HCT116 (cell line): Measurements from ENCODE around the gene MTUS2. TPM values are rescaled to one million over a fixed set of nuclear protein-coding genes. Genes with fewer than 3 reads are reported as not detected.

Source experiments
- ATAC-seq: fragments of 200-7000 bp; cut with Tn5 transposase; 2 replicates; pipeline ENCODE4 v1.9.1; 2020; ENCODE audit warnings: mild to moderate bottlenecking, moderate library complexity
- BruUV-seq: library from RNA; stranded (reverse); fragments of 400-500 nt; replicated peaks from 2 replicates; lab custom pipeline; 2021; lab: Mats Ljungman, UMichigan
- CTCF ChIA-PET: fragments of 300-600 bp; sonication (Branson Sonifier 250); formaldehyde crosslinking; loops from one replicate; lab custom pipeline; 2021; ENCODE audit warnings: antibody characterized with exemption; lab: Charles Lee
- POLR2A ChIA-PET: fragments of 300-600, 350-600 bp; sonication (Branson Sonifier 250); formaldehyde crosslinking; loops from one replicate; lab custom pipeline; 2021; ENCODE audit warnings: antibody characterized with exemption; lab: Charles Lee
- RAD21 ChIA-PET, 2 experiments: fragments of 300-600 bp; sonication (Branson Sonifier 250); formaldehyde crosslinking; loops; one replicate each; lab custom pipeline; 2023; ENCODE audit warnings: low total read pairs in 2 of 2; ENCODE audit not compliant: uncharacterized antibody in 2 of 2, unreplicated experiment in 2 of 2, low non-redundant PET in 1 of 2; lab: Charles Lee
- DNase-seq: peaks from one replicate; pipeline ENCODE4 v3.0.0-alpha.2; 2010; ENCODE audit warnings: low read depth, low spot score
- H2AFZ ChIP-seq: fragments of 200-600 bp; shearing (Covaris generic), sonication (generic); 2 replicates; pipeline ENCODE4 v1.6.1; 2017; ENCODE audit warnings: low read depth, mixed run types, mixed read lengths, antibody characterized with exemption, low read length; ENCODE audit not compliant: poor library complexity, severe bottlenecking
- H3K27ac ChIP-seq: 2 replicates; pipeline ENCODE4 v1.5.1; 2012; ENCODE audit warnings: low read depth, low read length
- H3K27me3 ChIP-seq: fragments of 200-600 bp; sonication (generic); 2 replicates; pipeline ENCODE4 v1.6.1; 2016; ENCODE audit warnings: mixed run types, low read length, mixed read lengths; ENCODE audit not compliant: insufficient read depth
- H3K36me3 ChIP-seq, 2 experiments: fragments of 200-500 bp in 1 of 2; fragments of 200-600 bp in 1 of 2; sonication (Bioruptor generic) in 1 of 2; sonication (generic) in 1 of 2; 2 replicates each; pipeline versions ENCODE4 v1.5.1 to v1.6.1; 2014 to 2016; ENCODE audit warnings: low read length in 2 of 2, inconsistent platforms in 1 of 2, mixed read lengths in 1 of 2, mixed run types in 1 of 2; ENCODE audit not compliant: insufficient read depth in 2 of 2, control insufficient read depth in 1 of 2
- H3K4me1 ChIP-seq, 2 experiments: fragments of 200-600 bp in 1 of 2; sonication (generic) in 1 of 2; 2 replicates each; pipeline versions ENCODE4 v1.5.1 to v1.6.1; 2012 to 2017; ENCODE audit warnings: low read length in 2 of 2, inconsistent platforms in 1 of 2, mild to moderate bottlenecking in 1 of 2, mixed read lengths in 1 of 2, mixed run types in 1 of 2, moderate library complexity in 1 of 2; ENCODE audit not compliant: insufficient read depth in 2 of 2, control insufficient read depth in 1 of 2
- H3K4me2 ChIP-seq: fragments of 200-600 bp; sonication (generic); 2 replicates; pipeline ENCODE4 v1.6.1; 2017; ENCODE audit warnings: mixed run types, low read length, mixed read lengths
- H3K4me3 ChIP-seq, 2 experiments: fragments of 200-600 bp in 1 of 2; sonication (generic) in 1 of 2; replicated peaks in 1 of 2; 2 replicates each; pipeline ENCODE4 v1.5.1; 2011 to 2016; ENCODE audit warnings: low read length in 2 of 2, control low read depth in 1 of 2, low read depth in 1 of 2, mild to moderate bottlenecking in 1 of 2, mixed read lengths in 1 of 2, mixed run types in 1 of 2
- H3K79me2 ChIP-seq: fragments of 200-600 bp; sonication (generic); 2 replicates; pipeline ENCODE4 v1.6.1; 2017; ENCODE audit warnings: mild to moderate bottlenecking, mixed run types, low read length, moderate library complexity, mixed read lengths; ENCODE audit not compliant: insufficient read depth
- H3K9ac ChIP-seq: fragments of 200-600 bp; sonication (generic); 2 replicates; pipeline ENCODE4 v1.6.1; 2016; ENCODE audit warnings: low read length, mixed read lengths
- H3K9me2 ChIP-seq: fragments of 200-600 bp; sonication (generic), shearing (Covaris generic); 2 replicates; pipeline ENCODE4 v1.6.1; 2017; ENCODE audit warnings: mixed run types, mild to moderate bottlenecking, moderate library complexity; ENCODE audit not compliant: insufficient read depth
- H3K9me3 ChIP-seq, 2 experiments: fragments of 200-500 bp in 1 of 2; fragments of 200-600 bp in 1 of 2; sonication (Bioruptor generic) in 1 of 2; sonication (generic) in 1 of 2; 2 replicates each; pipeline ENCODE4 v1.6.1; 2014 to 2017; ENCODE audit warnings: low read length in 2 of 2, mixed read lengths in 2 of 2, inconsistent platforms in 1 of 2, low read depth in 1 of 2, mild to moderate bottlenecking in 1 of 2, mixed run types in 1 of 2, moderate library complexity in 1 of 2; ENCODE audit not compliant: control insufficient read depth in 1 of 2, insufficient read depth in 1 of 2
- H4K20me1 ChIP-seq: fragments of 200-600 bp; sonication (generic), shearing (Covaris generic); 2 replicates; pipeline ENCODE4 v1.6.1; 2017; ENCODE audit warnings: mixed run types, mild to moderate bottlenecking, moderate library complexity; ENCODE audit not compliant: insufficient read depth
- CBX3 ChIP-seq: IDR thresholded peaks from 2 replicates; pipeline ENCODE4 v1.6.1; 2012; ENCODE audit warnings: low read depth
- EGR1 ChIP-seq: IDR thresholded peaks from 2 replicates; pipeline ENCODE4 v1.6.1; 2012; ENCODE audit warnings: low read depth
- ELF1 ChIP-seq: IDR thresholded peaks from 2 replicates; pipeline ENCODE4 v1.6.1; 2012; ENCODE audit warnings: low read depth, borderline replicate concordance
- POLR2A ChIP-seq: IDR thresholded peaks from 2 replicates; pipeline ENCODE4 v1.7.0; 2011; ENCODE audit warnings: borderline replicate concordance; ENCODE audit not compliant: insufficient read depth, insufficient read length; ENCODE audit errors: extremely low read depth
- RAD21 ChIP-seq: IDR thresholded peaks from 2 replicates; pipeline ENCODE4 v1.6.1; 2012; ENCODE audit warnings: low read depth, mild to moderate bottlenecking
- SIN3A ChIP-seq: IDR thresholded peaks from 2 replicates; pipeline ENCODE4 v1.6.1; 2012; ENCODE audit warnings: low read depth
- SRF ChIP-seq: IDR thresholded peaks from 2 replicates; pipeline ENCODE4 v1.6.1; 2012; ENCODE audit warnings: low read depth
- TCF7L2 ChIP-seq: IDR thresholded peaks from 2 replicates; pipeline ENCODE4 v1.7.0; 2011; ENCODE audit warnings: borderline replicate concordance, inconsistent platforms; ENCODE audit not compliant: insufficient read depth, insufficient read length; ENCODE audit errors: extremely low read depth
- ZFX ChIP-seq: fragments of 450-650 bp; IDR thresholded peaks from 2 replicates; pipeline ENCODE4 v1.6.1; 2017
- intact Hi-C: fragments of 100-400 bp; cut with micrococcal nuclease; formaldehyde crosslinking; loops from 2 replicates; pipeline ENCODE4 v1.10.0; 2022
- total RNA-seq: library from RNA; stranded (reverse); gene quantifications from one replicate; pipeline ENCODE4 v1.2.1, GENCODE V29; 2021; ENCODE audit not compliant: unreplicated experiment
- TF ChIP-seq, protein P1 (sequence below): IDR thresholded peaks from 2 replicates; pipeline ENCODE4 v1.6.1; 2012; ENCODE audit warnings: low read depth
- TF ChIP-seq, protein P2 (sequence below): IDR thresholded peaks from 2 replicates; pipeline ENCODE4 v1.6.1; 2011; ENCODE audit warnings: mild to moderate bottlenecking, low read length, moderate library complexity; ENCODE audit not compliant: insufficient replicate concordance; ENCODE audit errors: extremely low read depth

MTUS2 gene
- total RNA-seq, 1 experiment from 2014 or later: 0.02 TPM

DNA sequence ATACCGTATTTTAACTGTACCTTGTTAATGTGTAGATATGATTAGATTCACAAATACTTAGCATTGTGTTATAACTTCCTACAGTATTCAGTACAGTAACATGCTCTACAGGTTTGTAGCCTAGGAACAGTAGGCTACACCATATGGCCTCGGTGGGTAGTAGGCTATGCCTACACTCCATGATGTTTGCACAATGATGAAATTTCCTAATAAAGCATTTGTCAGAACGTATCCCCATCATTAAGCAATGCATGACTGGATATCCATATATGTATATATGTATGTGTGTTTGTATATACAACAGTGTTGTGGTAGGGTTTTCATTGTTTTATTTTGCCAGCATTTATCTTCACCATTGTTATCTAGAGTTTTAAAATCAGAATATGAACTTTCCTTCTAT lies 655.9 kb downstream of the MTUS2 start (continued):
- TF ChIP-seq, protein P1, sequence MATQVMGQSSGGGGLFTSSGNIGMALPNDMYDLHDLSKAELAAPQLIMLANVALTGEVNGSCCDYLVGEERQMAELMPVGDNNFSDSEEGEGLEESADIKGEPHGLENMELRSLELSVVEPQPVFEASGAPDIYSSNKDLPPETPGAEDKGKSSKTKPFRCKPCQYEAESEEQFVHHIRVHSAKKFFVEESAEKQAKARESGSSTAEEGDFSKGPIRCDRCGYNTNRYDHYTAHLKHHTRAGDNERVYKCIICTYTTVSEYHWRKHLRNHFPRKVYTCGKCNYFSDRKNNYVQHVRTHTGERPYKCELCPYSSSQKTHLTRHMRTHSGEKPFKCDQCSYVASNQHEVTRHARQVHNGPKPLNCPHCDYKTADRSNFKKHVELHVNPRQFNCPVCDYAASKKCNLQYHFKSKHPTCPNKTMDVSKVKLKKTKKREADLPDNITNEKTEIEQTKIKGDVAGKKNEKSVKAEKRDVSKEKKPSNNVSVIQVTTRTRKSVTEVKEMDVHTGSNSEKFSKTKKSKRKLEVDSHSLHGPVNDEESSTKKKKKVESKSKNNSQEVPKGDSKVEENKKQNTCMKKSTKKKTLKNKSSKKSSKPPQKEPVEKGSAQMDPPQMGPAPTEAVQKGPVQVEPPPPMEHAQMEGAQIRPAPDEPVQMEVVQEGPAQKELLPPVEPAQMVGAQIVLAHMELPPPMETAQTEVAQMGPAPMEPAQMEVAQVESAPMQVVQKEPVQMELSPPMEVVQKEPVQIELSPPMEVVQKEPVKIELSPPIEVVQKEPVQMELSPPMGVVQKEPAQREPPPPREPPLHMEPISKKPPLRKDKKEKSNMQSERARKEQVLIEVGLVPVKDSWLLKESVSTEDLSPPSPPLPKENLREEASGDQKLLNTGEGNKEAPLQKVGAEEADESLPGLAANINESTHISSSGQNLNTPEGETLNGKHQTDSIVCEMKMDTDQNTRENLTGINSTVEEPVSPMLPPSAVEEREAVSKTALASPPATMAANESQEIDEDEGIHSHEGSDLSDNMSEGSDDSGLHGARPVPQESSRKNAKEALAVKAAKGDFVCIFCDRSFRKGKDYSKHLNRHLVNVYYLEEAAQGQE: no peak
- TF ChIP-seq ELF1: no peak
- no peak for TF ChIP-seq SRF
- TF ChIP-seq RAD21: no peak
- TF ChIP-seq, protein P2, sequence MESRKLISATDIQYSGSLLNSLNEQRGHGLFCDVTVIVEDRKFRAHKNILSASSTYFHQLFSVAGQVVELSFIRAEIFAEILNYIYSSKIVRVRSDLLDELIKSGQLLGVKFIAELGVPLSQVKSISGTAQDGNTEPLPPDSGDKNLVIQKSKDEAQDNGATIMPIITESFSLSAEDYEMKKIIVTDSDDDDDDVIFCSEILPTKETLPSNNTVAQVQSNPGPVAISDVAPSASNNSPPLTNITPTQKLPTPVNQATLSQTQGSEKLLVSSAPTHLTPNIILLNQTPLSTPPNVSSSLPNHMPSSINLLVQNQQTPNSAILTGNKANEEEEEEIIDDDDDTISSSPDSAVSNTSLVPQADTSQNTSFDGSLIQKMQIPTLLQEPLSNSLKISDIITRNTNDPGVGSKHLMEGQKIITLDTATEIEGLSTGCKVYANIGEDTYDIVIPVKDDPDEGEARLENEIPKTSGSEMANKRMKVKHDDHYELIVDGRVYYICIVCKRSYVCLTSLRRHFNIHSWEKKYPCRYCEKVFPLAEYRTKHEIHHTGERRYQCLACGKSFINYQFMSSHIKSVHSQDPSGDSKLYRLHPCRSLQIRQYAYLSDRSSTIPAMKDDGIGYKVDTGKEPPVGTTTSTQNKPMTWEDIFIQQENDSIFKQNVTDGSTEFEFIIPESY: no peak
- TF ChIP-seq POLR2A: no peak

DNA sequence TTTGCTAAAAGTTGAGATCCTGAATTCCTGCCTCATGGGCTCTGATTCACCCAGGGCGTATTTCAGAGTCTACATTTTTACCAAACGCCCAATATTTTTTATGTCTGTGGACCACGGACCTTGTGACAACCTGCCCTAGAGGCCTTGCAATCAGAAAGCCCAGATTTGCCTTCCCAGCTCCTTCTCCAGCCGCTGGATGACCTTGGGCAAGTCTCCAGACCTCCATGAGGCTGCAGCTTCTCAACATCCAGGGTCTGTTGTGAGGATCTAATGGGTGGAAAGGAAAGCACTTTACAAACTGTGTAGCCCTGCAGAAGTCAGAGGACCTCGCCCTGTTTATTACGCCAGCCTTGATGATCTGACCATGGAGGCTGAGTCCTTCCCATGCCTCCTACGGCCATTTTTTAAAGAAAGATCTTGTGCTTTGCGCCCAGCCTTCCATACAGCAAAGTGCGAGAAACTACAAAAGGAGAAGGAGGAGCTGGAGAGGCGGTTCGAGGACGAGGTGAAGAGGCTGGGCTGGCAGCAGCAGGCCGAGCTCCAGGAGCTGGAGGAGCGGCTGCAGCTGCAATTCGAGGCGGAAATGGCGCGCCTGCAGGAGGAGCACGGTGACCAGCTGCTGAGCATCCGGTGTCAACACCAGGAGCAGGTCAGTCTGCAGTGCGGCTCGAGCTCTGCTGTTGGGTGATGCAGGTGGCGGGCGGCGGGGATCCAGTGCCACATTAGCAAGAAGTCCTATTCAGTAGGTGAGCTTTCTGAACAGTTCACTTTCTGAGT lies 659.8 kb downstream of the MTUS2 start:
- ChIA-PET RAD21 (no interaction called here), CTCF (interaction anchor here (2.7 kb wide), 1 partner anchor 8 kb away, joined by 10 read pairs; no protein-coding TSS in a partner anchor), POLR2A (no interaction called here)
- no peak overlapping the region for H3K4me2 ChIP-seq
- H3K9ac ChIP-seq: no peak overlapping the region
- no peaks in the 10 kb centered on the region; the same call in 1 of the 2 replicates for H4K20me1 ChIP-seq
- no peak overlapping the region for H2AFZ ChIP-seq
- no peaks in the 10 kb centered on the region for H3K4me1 ChIP-seq
- H3K9me3 ChIP-seq: no peaks in the 10 kb centered on the region
- H3K79me2 ChIP-seq: no peaks in the 10 kb centered on the region
- ATAC-seq (no peak), DNase-seq (no peak)
- intact Hi-C loops: no loop called here
- no peak overlapping the region for H3K4me3 ChIP-seq
- BruUV-seq: no TSS peak
- H3K36me3 ChIP-seq: no peaks in the 10 kb centered on the region
- TF ChIP-seq, protein P2: no peak
- TF ChIP-seq CBX3 (no peak), TCF7L2 (no peak), SIN3A (no peak), EGR1 (no peak), RAD21 (no peak), ZFX (no peak), SRF (no peak)
- H3K27ac ChIP-seq: no peak overlapping the region
- H3K27me3 ChIP-seq: peaks cover 17% of the 10 kb centered on the region
- H3K9me2 ChIP-seq: no peaks in the 10 kb centered on the region
